OCI-LY7 (cell line): ENCODE measurements around the gene GOT1. TPM values are rescaled to one million over a fixed set of nuclear protein-coding genes. Genes with fewer than 3 reads are reported as not detected.

Source experiments
- BruUV-seq: library from RNA; stranded (reverse); fragments of 400-500 nt; replicated peaks from 2 replicates; lab custom pipeline; 2021; lab: Mats Ljungman, UMichigan
- CTCF ChIA-PET: fragments of 300-600 bp; sonication (Branson Sonifier 250); formaldehyde crosslinking; loops from one replicate; lab custom pipeline; 2022; ENCODE audit warnings: antibody characterized with exemption; ENCODE audit not compliant: unreplicated experiment; lab: Charles Lee
- POLR2A ChIA-PET: fragments of 300-600 bp; sonication (Branson Sonifier 250); formaldehyde crosslinking; loops from one replicate; lab custom pipeline; 2022; ENCODE audit warnings: antibody characterized with exemption; lab: Charles Lee
- DNase-seq: peaks from one replicate; pipeline ENCODE4 v3.0.0-alpha.2; 2015; ENCODE audit warnings: low spot score
- H2AFZ ChIP-seq: fragments of 200-600 bp; sonication (generic), shearing (Covaris generic); 2 replicates; pipeline ENCODE4 v1.6.1; 2014; ENCODE audit warnings: mild to moderate bottlenecking, antibody characterized with exemption, low read length, moderate library complexity
- H3K27ac ChIP-seq: fragments of 200-600 bp; sonication (generic); 2 replicates; pipeline ENCODE4 v1.5.1; 2014; ENCODE audit warnings: mixed run types, low read depth, mild to moderate bottlenecking, moderate library complexity, low read length, inconsistent platforms; ENCODE audit not compliant: poor library complexity, severe bottlenecking
- H3K36me3 ChIP-seq: fragments of 200-600 bp; sonication (generic); 2 replicates; pipeline ENCODE4 v1.6.1; 2014; ENCODE audit warnings: mild to moderate bottlenecking, antibody characterized with exemption, low read length, moderate library complexity, mixed read lengths; ENCODE audit not compliant: insufficient read depth
- H3K4me1 ChIP-seq: fragments of 200-600 bp; sonication (generic); 2 replicates; pipeline ENCODE4 v1.5.1; 2014; ENCODE audit warnings: mild to moderate bottlenecking, low read length; ENCODE audit not compliant: insufficient read depth, poor library complexity, severe bottlenecking
- H3K4me2 ChIP-seq: fragments of 200-600 bp; sonication (generic); 2 replicates; pipeline ENCODE4 v1.6.1; 2014; ENCODE audit warnings: mild to moderate bottlenecking, low read length
- H3K4me3 ChIP-seq: fragments of 200-600 bp; sonication (generic); 2 replicates; pipeline ENCODE4 v1.5.1; 2014; ENCODE audit warnings: mild to moderate bottlenecking, low read depth, low read length; ENCODE audit not compliant: poor library complexity, severe bottlenecking
- H3K79me2 ChIP-seq: fragments of 200-600 bp; sonication (generic); 2 replicates; pipeline ENCODE4 v1.6.1; 2016; ENCODE audit warnings: low read depth, mild to moderate bottlenecking, low read length, moderate library complexity, mixed read lengths; ENCODE audit not compliant: insufficient read depth
- H3K9me2 ChIP-seq: fragments of 200-600 bp; sonication (generic); 2 replicates; pipeline ENCODE4 v1.6.1; 2016; ENCODE audit warnings: mild to moderate bottlenecking, low read length, mixed read lengths; ENCODE audit not compliant: insufficient read depth
- H3K9me3 ChIP-seq: fragments of 200-600 bp; sonication (generic); 2 replicates; pipeline ENCODE4 v1.6.1; 2014; ENCODE audit warnings: mild to moderate bottlenecking, mixed run types, low read length, mixed read lengths
- H4K20me1 ChIP-seq: fragments of 200-600 bp; sonication (generic); 2 replicates; pipeline ENCODE4 v1.6.1; 2014; ENCODE audit warnings: mild to moderate bottlenecking, antibody characterized with exemption, low read length, moderate library complexity, mixed read lengths; ENCODE audit not compliant: insufficient read depth
- EZH2phosphoT487 ChIP-seq: fragments of 200-600 bp; sonication (generic); IDR thresholded peaks from 2 replicates; pipeline ENCODE4 v1.6.1; 2018; ENCODE audit warnings: low read depth, borderline replicate concordance, mild to moderate bottlenecking, mixed run types, antibody characterized with exemption, low read length, moderate library complexity, mixed read lengths
- intact Hi-C: fragments of 100-400 bp; cut with micrococcal nuclease; formaldehyde crosslinking; loops from one replicate; pipeline ENCODE4 v1.10.0; 2022; ENCODE audit not compliant: unreplicated experiment
- total RNA-seq, 2 experiments: library from RNA; depleted of rRNA in 1 of 2; stranded (reverse); fragments of >200 nt in 1 of 2; shearing (Covaris generic) in 1 of 2; gene quantifications; 2 replicates each; pipeline ENCODE4 v1.2.3, GENCODE V29; 2014 to 2022
- TF ChIP-seq, protein P1 (sequence below): fragments of 200-600 bp; sonication (generic); conservative IDR thresholded peaks from 2 replicates; pipeline ENCODE4 v1.5.1; 2014; ENCODE audit warnings: mild to moderate bottlenecking, antibody characterized with exemption, low read length, moderate library complexity, mixed read lengths

Gene GOT1
- total RNA-seq, 2 experiments from 2014 or later = 26.4 to 50.4 TPM

DNA sequence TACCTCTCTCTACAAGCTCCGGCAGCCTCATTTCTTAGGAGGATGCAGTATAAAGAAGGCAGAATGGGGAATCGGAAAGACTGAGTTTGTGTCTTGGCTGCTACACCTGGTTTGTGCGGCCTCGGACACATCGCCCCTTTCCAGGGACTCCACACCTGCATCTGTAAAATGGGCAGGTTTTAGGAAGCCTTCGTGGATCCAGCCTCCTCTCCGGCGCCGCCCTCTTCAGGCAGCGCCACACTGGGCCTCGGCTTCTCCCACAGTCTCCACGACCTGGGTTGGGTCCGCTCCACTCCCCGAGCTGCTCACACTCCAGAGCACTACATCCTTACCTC is 341 bp downstream of the GOT1 start:
- H3K9me3 ChIP-seq = no peaks in the 10 kb centered on the region
- 0 out of 2 replicates have a peak, but pooled peaks cover 7% of the 10 kb centered on the region for H4K20me1 ChIP-seq
- ChIA-PET POLR2A (interaction anchor here (1.0 to 1.8 kb wide), 4 partner anchors 11 to 309 kb away, joined by 3 to 7 read pairs (median 5); no protein-coding TSS in a partner anchor), CTCF (no interaction called here)
- peaks cover 14% of the 10 kb centered on the region for H3K4me1 ChIP-seq
- H3K9me2 ChIP-seq = no peaks in the 10 kb centered on the region
- TSS peak; percentile 67 for BruUV-seq
- peak overlapping the region; percentile 61 for H3K27ac ChIP-seq
- H3K79me2 ChIP-seq = peaks cover 33% of the 10 kb centered on the region; the same call in 1 of the 2 replicates
- H3K4me3 ChIP-seq = peak overlapping the region; percentile 96
- peak overlapping the region; percentile 87 for H3K4me2 ChIP-seq
- TF ChIP-seq EZH2phosphoT487 = no peak
- TF ChIP-seq, protein P1, sequence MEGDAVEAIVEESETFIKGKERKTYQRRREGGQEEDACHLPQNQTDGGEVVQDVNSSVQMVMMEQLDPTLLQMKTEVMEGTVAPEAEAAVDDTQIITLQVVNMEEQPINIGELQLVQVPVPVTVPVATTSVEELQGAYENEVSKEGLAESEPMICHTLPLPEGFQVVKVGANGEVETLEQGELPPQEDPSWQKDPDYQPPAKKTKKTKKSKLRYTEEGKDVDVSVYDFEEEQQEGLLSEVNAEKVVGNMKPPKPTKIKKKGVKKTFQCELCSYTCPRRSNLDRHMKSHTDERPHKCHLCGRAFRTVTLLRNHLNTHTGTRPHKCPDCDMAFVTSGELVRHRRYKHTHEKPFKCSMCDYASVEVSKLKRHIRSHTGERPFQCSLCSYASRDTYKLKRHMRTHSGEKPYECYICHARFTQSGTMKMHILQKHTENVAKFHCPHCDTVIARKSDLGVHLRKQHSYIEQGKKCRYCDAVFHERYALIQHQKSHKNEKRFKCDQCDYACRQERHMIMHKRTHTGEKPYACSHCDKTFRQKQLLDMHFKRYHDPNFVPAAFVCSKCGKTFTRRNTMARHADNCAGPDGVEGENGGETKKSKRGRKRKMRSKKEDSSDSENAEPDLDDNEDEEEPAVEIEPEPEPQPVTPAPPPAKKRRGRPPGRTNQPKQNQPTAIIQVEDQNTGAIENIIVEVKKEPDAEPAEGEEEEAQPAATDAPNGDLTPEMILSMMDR = no peak
- peak overlapping the region; percentile 92 for H2AFZ ChIP-seq
- DNase-seq = peak; percentile 43
- intact Hi-C loops = loop anchor here (2.0 to 10.0 kb wide), 4 partner anchors 37 to 305 kb away; partner anchors contain the start of genes COX15, CUTC and SLC25A28
- peaks cover 12% of the 10 kb centered on the region; the same call in 1 of the 2 replicates for H3K36me3 ChIP-seq

DNA sequence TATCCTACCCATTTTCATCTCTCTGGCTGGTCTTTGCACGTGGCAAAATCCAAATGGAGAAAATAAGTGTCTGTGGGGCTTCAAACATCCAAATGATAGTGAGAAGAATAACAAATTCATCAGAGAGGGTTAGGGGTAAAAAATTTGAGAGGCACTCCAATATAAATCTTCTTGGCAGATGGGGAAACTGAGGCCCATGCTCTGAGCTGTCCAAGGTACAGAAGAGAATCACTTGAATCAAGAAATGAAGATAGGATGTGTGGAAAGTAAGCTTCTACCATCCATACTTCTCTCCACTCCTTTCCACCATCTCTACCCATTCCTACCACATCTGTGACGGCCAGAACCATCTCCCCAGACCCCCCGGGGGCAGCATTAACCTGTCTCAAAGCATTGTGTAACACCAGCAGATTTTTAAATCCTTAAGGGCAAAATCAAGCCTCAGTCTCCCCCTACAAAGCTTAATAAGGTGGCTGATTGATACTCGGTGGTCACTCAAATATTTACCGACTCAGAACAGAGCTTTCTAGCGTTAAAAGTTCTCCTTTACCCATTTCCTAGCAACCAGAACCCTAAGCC is 818 bp downstream of the GOT1 start:
- TF ChIP-seq, protein P1 = no peak
- no peak for TF ChIP-seq EZH2phosphoT487
- intact Hi-C loops = loop anchor here (2.0 to 10.0 kb wide), 4 partner anchors 37 to 305 kb away; partner anchors contain the start of genes COX15, CUTC and SLC25A28
- peak overlapping the region; percentile 87 for H3K4me2 ChIP-seq
- no peaks in the 10 kb centered on the region for H3K9me2 ChIP-seq
- peaks cover 17% of the 10 kb centered on the region; the same call in 1 of the 2 replicates for H3K36me3 ChIP-seq
- ChIA-PET POLR2A (interaction anchor here (1.1 to 1.8 kb wide), 3 partner anchors 11 to 310 kb away, joined by 3 to 6 read pairs (median 4); no protein-coding TSS in a partner anchor), CTCF (interaction anchor here (0.5 kb wide), 1 partner anchor 1385 kb away, joined by 5 read pairs; no protein-coding TSS in a partner anchor)
- peak overlapping the region; percentile 96 for H3K4me3 ChIP-seq
- peaks cover 14% of the 10 kb centered on the region for H3K4me1 ChIP-seq
- peak; percentile 8 for DNase-seq
- BruUV-seq = no TSS peak
- H3K27ac ChIP-seq = peak overlapping the region; percentile 61
- H2AFZ ChIP-seq = peak overlapping the region; percentile 92; the same call in 1 of the 2 replicates
- H4K20me1 ChIP-seq = 0 out of 2 replicates have a peak, but pooled peaks cover 7% of the 10 kb centered on the region
- peaks cover 33% of the 10 kb centered on the region; the same call in 1 of the 2 replicates for H3K79me2 ChIP-seq
- no peaks in the 10 kb centered on the region for H3K9me3 ChIP-seq
